ENCODE data around the gene MAP1LC3B2.

The MAP1LC3B2 gene

GRCh38 chr12:116615141-116615861 lies 56.1 kb downstream of the MAP1LC3B2 start:
- DNase-seq (ENCODE audit: low spot score): no peak

GRCh38 chr12:116616536-116617248 lies 57.5 kb downstream of the MAP1LC3B2 start:
- no peak for DNase-seq (ENCODE audit: low spot score)

- no peak for DNase-seq (ENCODE audit: low spot score)
Measured at GRCh38 chr12:116619246-116619645, 60.1 kb downstream of the MAP1LC3B2 start.

- no peak for DNase-seq (ENCODE audit: low spot score)
Measured at GRCh38 chr12:116620124-116620491, 60.9 kb downstream of the MAP1LC3B2 start.

GRCh38 chr12:116620492-116621191 lies 61.5 kb downstream of the MAP1LC3B2 start:
- DNase-seq (ENCODE audit: low spot score): no peak

- DNase-seq (ENCODE audit: low spot score): no peak
Measured at GRCh38 chr12:116621194-116621593, 62.0 kb downstream of the MAP1LC3B2 start.

- DNase-seq (ENCODE audit: low spot score): no peak
Measured at GRCh38 chr12:116624516-116624915, 65.3 kb downstream of the MAP1LC3B2 start.

GRCh38 chr12:116626153-116626552 lies 67.0 kb downstream of the MAP1LC3B2 start:
- DNase-seq (ENCODE audit: low spot score): no peak
